ENCODE measurements around the gene SOWAHA.

GRCh38 chr5:132812781-132813598 lies at the start of gene SOWAHA:
- TF ChIP-seq CTCF (IDR thresholded peaks at IDR 0.05; ENCODE audit: insufficient read depth, low read depth, low read length) (no peak), EZH2 (IDR thresholded peaks at IDR 0.05; ENCODE audit: insufficient read depth, low read length) (peak; percentile 11)

Data from astrocyte (in vitro differentiated cells and primary cell).